Measurements from ENCODE around the gene CNMD.

CNMD gene

GRCh38 chr13:52673465-52673864, 66.2 kb downstream of the CNMD start:
- DNase-seq: no peak

GRCh38 chr13:52670726-52671125, 68.9 kb downstream of the CNMD start:
- DNase-seq: no peak

DNA sequence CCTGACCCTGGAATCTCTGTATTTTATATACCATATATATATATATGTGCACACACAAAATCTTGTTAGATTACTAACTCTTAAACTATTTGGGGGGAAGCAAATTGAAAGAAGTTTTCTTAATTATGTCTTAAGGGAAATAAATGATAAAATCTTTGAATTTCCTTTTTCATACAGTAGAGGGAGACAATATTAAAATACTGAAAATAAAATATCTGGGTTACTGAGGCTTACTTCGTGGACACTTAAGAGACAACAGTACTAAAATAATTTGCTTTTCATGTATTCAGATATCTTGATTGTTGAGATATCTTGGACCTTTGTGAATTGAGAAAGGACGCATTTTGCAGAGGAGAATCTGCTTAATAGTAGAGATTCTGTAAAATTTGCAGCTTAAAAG, 69.9 kb downstream of the CNMD start:
- DNase-seq: no peak

DNA sequence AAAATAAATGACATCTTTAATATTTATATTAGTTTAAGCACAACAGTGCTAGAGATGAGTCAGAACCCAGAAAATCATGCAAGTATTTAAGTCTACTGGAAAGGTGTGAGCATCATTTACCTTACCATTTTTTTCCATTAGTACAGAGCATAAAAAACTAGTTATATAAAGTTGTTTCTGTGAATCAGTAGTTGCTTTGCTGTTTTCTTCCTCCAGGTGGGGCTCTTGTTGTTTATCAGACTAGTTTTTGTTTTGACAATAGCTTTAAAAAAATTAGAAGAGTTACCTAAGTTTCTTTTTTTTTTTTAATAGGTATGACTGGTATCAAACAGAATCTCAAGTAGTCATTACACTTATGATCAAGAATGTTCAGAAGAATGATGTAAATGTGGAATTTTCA, 74.3 kb downstream of the CNMD start:
- DNase-seq: no peak

DNA sequence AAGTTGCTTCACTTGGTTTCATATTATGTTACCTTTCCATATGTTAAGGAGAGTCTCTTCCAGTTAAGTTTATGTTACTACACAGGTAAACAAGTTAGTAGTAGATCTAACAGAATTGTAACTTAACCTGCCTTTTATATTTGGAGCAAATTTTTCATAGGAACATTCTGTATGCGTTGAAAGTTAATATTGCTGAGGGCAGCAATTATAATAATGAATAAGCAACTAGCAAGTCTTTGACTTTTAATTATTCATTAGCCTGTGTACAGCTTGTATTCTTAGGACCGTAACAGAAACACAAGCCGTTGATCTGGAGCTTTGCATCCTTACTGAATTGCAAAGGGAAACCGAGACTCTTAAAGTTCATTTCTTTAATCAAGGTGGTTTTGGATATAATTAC, 75.3 kb downstream of the CNMD start:
- DNase-seq: no peak

DNA sequence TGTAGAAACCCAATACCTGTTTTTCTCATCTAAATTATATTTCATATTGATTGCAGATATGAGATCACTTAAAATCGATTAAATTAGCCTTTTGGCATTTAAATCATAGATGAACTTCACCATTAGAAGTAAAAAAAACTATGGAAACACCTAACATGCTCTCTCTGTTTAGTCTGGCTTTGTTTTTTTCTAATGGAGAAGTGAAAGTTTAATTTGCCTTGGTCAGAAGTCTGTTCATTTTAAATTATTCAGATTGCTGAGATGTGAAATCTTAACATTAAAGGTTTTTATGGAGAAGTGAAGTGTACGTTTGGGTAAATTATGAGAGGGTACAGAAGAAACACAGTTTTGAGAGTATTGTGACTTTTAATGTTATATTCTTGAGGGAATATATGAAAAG, 80.3 kb downstream of the CNMD start:
- DNase-seq: no peak
